ENCODE measurements around the gene FBXO11. TPM values are rescaled to one million over a fixed set of nuclear protein-coding genes. Genes with fewer than 3 reads are reported as not detected.
A peak's percentile ranks its signal among the peaks of the same experiment; 100 is the strongest.

FBXO11 gene
- total and polyA plus RNA-seq, 10 of the 15 experiments (the other 5 are each of a cell fraction or from before 2014, with no cell fraction given), result 5.9 to 38.9 (median 22.5) TPM

DNA sequence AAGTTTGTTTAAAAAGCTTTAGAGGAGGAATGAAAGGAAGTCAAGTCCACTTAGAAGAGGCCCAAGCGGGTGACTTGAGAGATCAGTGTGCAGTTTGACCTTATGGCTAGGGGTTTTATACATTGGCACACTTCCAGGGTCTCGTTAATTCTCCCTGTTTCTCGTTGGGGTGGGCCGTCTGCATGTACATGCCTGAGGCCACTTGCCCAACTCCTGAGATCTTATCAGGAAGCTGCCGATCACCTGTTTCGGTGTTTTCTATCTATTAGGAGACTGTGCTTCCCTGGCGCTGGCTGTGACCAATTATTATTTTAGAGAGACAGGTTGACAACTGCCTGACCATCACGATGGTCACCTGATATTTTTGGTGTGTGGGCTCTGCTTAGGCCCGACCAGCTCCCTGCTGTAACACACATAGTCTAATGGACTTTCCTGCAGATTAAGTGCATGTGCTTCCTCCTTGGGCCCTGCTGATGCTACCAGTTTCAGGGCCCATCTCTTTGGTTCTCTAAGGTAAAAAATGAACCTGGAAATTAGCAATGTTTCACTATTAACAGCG is 154.4 kb downstream of the FBXO11 start (continued):
- TF ChIP-seq, protein P1, sequence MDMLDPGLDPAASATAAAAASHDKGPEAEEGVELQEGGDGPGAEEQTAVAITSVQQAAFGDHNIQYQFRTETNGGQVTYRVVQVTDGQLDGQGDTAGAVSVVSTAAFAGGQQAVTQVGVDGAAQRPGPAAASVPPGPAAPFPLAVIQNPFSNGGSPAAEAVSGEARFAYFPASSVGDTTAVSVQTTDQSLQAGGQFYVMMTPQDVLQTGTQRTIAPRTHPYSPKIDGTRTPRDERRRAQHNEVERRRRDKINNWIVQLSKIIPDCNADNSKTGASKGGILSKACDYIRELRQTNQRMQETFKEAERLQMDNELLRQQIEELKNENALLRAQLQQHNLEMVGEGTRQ (IDR thresholded peaks at IDR 0.05; ENCODE audit: borderline replicate concordance, low read depth, low read length), result no peak
- TF ChIP-seq ZBED1 (IDR thresholded peaks at IDR 0.05; ENCODE audit: borderline replicate concordance) (no peak), BHLHE40 (IDR thresholded peaks at IDR 0.05; ENCODE audit: borderline replicate concordance in 1 of 2, low read depth in 2 of 2, low read length in 1 of 2) (no peak), LARP7 (IDR thresholded peaks at IDR 0.05) (peak; percentile 20; the same call in 1 of the 2 replicates), POLR2AphosphoS5 (IDR thresholded peaks at IDR 0.05; ENCODE audit: low read length) (no peak), KDM1A (IDR thresholded peaks at IDR 0.05; ENCODE audit: borderline replicate concordance) (no peak), RAD51 (IDR thresholded peaks at IDR 0.05) (no peak), GATAD2B (conservative IDR thresholded peaks at IDR 0.05; ENCODE audit: low read depth) (peak; percentile 18; the same call in 1 of the 2 replicates), CEBPB (IDR thresholded peaks at IDR 0.05; ENCODE audit: borderline replicate concordance in 1 of 2, low read depth in 2 of 2, low read length in 2 of 2) (no peak), TARDBP (IDR thresholded peaks at IDR 0.05; ENCODE audit: borderline replicate concordance) (no peak), NR2F1 (conservative IDR thresholded peaks at IDR 0.05) (peak; percentile 77)
- TF ChIP-seq, protein P2, sequence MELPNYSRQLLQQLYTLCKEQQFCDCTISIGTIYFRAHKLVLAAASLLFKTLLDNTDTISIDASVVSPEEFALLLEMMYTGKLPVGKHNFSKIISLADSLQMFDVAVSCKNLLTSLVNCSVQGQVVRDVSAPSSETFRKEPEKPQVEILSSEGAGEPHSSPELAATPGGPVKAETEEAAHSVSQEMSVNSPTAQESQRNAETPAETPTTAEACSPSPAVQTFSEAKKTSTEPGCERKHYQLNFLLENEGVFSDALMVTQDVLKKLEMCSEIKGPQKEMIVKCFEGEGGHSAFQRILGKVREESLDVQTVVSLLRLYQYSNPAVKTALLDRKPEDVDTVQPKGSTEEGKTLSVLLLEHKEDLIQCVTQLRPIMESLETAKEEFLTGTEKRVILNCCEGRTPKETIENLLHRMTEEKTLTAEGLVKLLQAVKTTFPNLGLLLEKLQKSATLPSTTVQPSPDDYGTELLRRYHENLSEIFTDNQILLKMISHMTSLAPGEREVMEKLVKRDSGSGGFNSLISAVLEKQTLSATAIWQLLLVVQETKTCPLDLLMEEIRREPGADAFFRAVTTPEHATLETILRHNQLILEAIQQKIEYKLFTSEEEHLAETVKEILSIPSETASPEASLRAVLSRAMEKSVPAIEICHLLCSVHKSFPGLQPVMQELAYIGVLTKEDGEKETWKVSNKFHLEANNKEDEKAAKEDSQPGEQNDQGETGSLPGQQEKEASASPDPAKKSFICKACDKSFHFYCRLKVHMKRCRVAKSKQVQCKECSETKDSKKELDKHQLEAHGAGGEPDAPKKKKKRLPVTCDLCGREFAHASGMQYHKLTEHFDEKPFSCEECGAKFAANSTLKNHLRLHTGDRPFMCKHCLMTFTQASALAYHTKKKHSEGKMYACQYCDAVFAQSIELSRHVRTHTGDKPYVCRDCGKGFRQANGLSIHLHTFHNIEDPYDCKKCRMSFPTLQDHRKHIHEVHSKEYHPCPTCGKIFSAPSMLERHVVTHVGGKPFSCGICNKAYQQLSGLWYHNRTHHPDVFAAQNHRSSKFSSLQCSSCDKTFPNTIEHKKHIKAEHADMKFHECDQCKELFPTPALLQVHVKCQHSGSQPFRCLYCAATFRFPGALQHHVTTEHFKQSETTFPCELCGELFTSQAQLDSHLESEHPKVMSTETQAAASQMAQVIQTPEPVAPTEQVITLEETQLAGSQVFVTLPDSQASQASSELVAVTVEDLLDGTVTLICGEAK (IDR thresholded peaks at IDR 0.05; ENCODE audit: borderline replicate concordance), result 0 out of 2 replicates have a peak, but pooled peaks have one; percentile 19

All from GM12878 (cell line).